ENCODE data around the gene BLCAP.
"Not testable (repeated sequence)": the region's sequence is repeated elsewhere in the genome, so short reads cannot be mapped to it uniquely, and the experiment has no call there.

DNA sequence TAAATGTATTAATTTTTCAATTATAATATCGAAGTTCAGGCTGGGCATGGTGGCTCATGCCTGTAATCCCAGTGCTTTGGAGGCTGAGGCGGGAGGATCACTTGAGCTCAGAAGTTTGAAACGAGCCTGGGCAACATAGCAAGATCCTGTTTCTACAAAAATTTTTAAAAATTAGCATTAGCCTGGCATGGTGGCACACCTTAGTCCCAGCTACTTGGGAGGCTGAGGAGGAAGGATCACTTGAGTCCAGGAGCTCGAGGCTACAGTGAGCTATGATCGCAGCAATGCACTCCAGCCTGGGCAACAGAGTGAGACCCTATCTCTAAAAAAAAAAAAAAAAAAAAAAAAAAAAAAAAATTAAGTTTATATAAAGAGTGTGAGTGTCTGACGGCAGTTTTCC, 55.2 kb downstream of the BLCAP start:
- not testable (repeated sequence) for TF ChIP-seq POLR2A (IDR thresholded peaks at IDR 0.05; ENCODE audit: low read depth, low read length); EZH2 (IDR thresholded peaks at IDR 0.05; ENCODE audit: borderline replicate concordance, low read depth, low read length, severe bottlenecking)
